H1 (cell line): ENCODE results near the gene PRMT9. TPM values are rescaled to one million over a fixed set of nuclear protein-coding genes. Genes with fewer than 3 reads are reported as not detected.

Experiments
- CTCF ChIA-PET: fragments of 300-600 bp; sonication (Branson Sonifier 250); formaldehyde crosslinking; loops from one replicate; lab custom pipeline; 2021; ENCODE audit not compliant: partially characterized antibody; lab: Charles Lee
- POLR2A ChIA-PET: fragments of 300-600 bp; sonication (Branson Sonifier 250); formaldehyde crosslinking; loops from one replicate; lab custom pipeline; 2021; ENCODE audit warnings: inconsistent platforms; ENCODE audit not compliant: partially characterized antibody; lab: Charles Lee
- DNase-seq, 2 experiments: peaks; one replicate each; pipeline versions ENCODE4 v3.0.0 to v3.0.0-alpha.2; 2010 to 2022; ENCODE audit warnings: low spot score in 2 of 2, low read depth in 1 of 2, mixed read lengths in 1 of 2
- FAIRE-seq: peaks from 2 replicates; lab custom pipeline; 2011; peaks lifted over from hg19 to GRCh38; lab: Jason Lieb, UNC
- H2AFZ ChIP-seq: 2 replicates; pipeline ENCODE4 v1.8.1; 2012; ENCODE audit warnings: low read length, inconsistent platforms
- H2AK5ac ChIP-seq: 2 replicates; pipeline ENCODE4 v1.6.1; 2013; ENCODE audit warnings: low read depth, low read length
- H2BK120ac ChIP-seq: replicated peaks from 2 replicates; pipeline ENCODE3; 2013; ENCODE audit warnings: low read depth, low read length, inconsistent platforms
- H2BK12ac ChIP-seq: 2 replicates; pipeline ENCODE4 v1.6.1; 2013; ENCODE audit warnings: low read depth, low read length
- H2BK15ac ChIP-seq: 2 replicates; pipeline ENCODE4 v1.6.1; 2013; ENCODE audit warnings: low read length
- H2BK20ac ChIP-seq: 2 replicates; pipeline ENCODE4 v1.6.1; 2013; ENCODE audit warnings: low read length
- H2BK5ac ChIP-seq: 2 replicates; pipeline ENCODE4 v1.6.1; 2013; ENCODE audit warnings: low read depth, low read length
- H3K14ac ChIP-seq: 2 replicates; pipeline ENCODE4 v1.6.1; 2013; ENCODE audit warnings: inconsistent platforms; ENCODE audit not compliant: insufficient read length
- H3K18ac ChIP-seq: 2 replicates; pipeline ENCODE4 v1.6.1; 2013; ENCODE audit warnings: low read length; ENCODE audit errors: extremely low read depth
- H3K23ac ChIP-seq: 2 replicates; pipeline ENCODE4 v1.6.1; 2013; ENCODE audit warnings: inconsistent platforms; ENCODE audit not compliant: insufficient read length
- H3K23me2 ChIP-seq: 2 replicates; pipeline ENCODE4 v1.6.1; 2013; ENCODE audit warnings: low read depth, low read length
- H3K27ac ChIP-seq: 2 replicates; pipeline ENCODE4 v1.6.1; 2011; ENCODE audit warnings: low read depth, low read length, inconsistent platforms
- H3K27me3 ChIP-seq, 4 experiments: replicated peaks in 1 of 4; 1 replicate in 1 of 4; 2 replicates in 3 of 4; pipeline versions ENCODE4 v1.6.1 to v1.8.1; 2011 to 2013; ENCODE audit warnings: low read length in 3 of 4, mild to moderate bottlenecking in 3 of 4, inconsistent platforms in 2 of 4, mixed read lengths in 2 of 4, moderate library complexity in 1 of 4; ENCODE audit not compliant: control insufficient read depth in 3 of 4, insufficient read depth in 3 of 4; ENCODE audit errors: extremely low read depth in 1 of 4
- H3K36me3 ChIP-seq, 4 experiments: 2 replicates each; pipeline versions ENCODE4 v1.6.1 to v1.8.1; 2011 to 2013; ENCODE audit warnings: mild to moderate bottlenecking in 4 of 4, low read length in 3 of 4, moderate library complexity in 2 of 4, control low read depth in 1 of 4, inconsistent platforms in 1 of 4; ENCODE audit not compliant: insufficient read depth in 4 of 4, control insufficient read depth in 2 of 4
- H3K4ac ChIP-seq: replicated peaks from 2 replicates; pipeline ENCODE3; 2013; ENCODE audit warnings: low read length, low read depth, mixed read lengths, inconsistent platforms; ENCODE audit not compliant: insufficient read length
- H3K4me1 ChIP-seq, 4 experiments: replicated peaks in 1 of 4; 1 replicate in 1 of 4; 2 replicates in 3 of 4; pipeline versions ENCODE4 v1.6.1 to v1.8.1; 2011 to 2013; ENCODE audit warnings: low read length in 3 of 4, inconsistent platforms in 2 of 4, mixed read lengths in 1 of 4; ENCODE audit not compliant: insufficient read depth in 4 of 4, control insufficient read depth in 3 of 4
- H3K4me2 ChIP-seq, 2 experiments: 2 replicates each; pipeline versions ENCODE4 v1.6.1 to v1.8.1; 2011 to 2013; ENCODE audit warnings: low read depth in 2 of 2, low read length in 2 of 2, control low read depth in 1 of 2, inconsistent platforms in 1 of 2, mild to moderate bottlenecking in 1 of 2; ENCODE audit not compliant: insufficient read depth in 1 of 2
- H3K4me3 ChIP-seq, 4 experiments: fragments of 200-600, 300-600 bp in 1 of 4; sonication (generic), shearing (Covaris generic), sonication (Bioruptor Twin) in 1 of 4; 2 replicates each; pipeline versions ENCODE4 v1.5.1 to v1.8.1; 2011 to 2016; ENCODE audit warnings: low read length in 4 of 4, low read depth in 3 of 4, control low read depth in 2 of 4, inconsistent platforms in 2 of 4, mild to moderate bottlenecking in 2 of 4, mixed read lengths in 1 of 4, moderate library complexity in 1 of 4; ENCODE audit not compliant: insufficient read depth in 2 of 4; ENCODE audit errors: extremely low read depth in 1 of 4
- H3K56ac ChIP-seq: replicated peaks from 2 replicates; pipeline ENCODE3; 2013; ENCODE audit warnings: low read depth, mild to moderate bottlenecking, mixed read lengths, low read length, inconsistent platforms; ENCODE audit not compliant: insufficient read length
- H3K79me1 ChIP-seq: 2 replicates; pipeline ENCODE4 v1.6.1; 2013; ENCODE audit warnings: low read depth, low read length, control low read depth
- H3K79me2 ChIP-seq, 2 experiments: 2 replicates each; pipeline versions ENCODE4 v1.6.1 to v1.8.1; 2012 to 2013; ENCODE audit warnings: low read length in 2 of 2, mild to moderate bottlenecking in 2 of 2, inconsistent platforms in 1 of 2; ENCODE audit not compliant: insufficient read depth in 2 of 2, control insufficient read depth in 1 of 2
- H3K9ac ChIP-seq, 4 experiments: replicated peaks in 1 of 4; 1 replicate in 1 of 4; 2 replicates in 3 of 4; pipeline versions ENCODE4 v1.6.1 to v1.8.1; 2011 to 2013; ENCODE audit warnings: low read depth in 3 of 4, low read length in 3 of 4, control low read depth in 2 of 4, mild to moderate bottlenecking in 2 of 4, moderate library complexity in 2 of 4, inconsistent platforms in 1 of 4; ENCODE audit errors: extremely low read depth in 1 of 4
- H3K9me3 ChIP-seq, 2 experiments: 2 replicates each; pipeline versions ENCODE4 v1.6.1 to v1.8.1; 2012 to 2013; ENCODE audit warnings: mild to moderate bottlenecking in 2 of 2, moderate library complexity in 2 of 2, control low read depth in 1 of 2, inconsistent platforms in 1 of 2, low read depth in 1 of 2, low read length in 1 of 2, mixed read lengths in 1 of 2; ENCODE audit not compliant: insufficient read depth in 2 of 2
- H4K20me1 ChIP-seq, 2 experiments: replicated peaks in 1 of 2; 2 replicates each; pipeline versions ENCODE3 to v1.8.1; 2011 to 2013; ENCODE audit warnings: inconsistent platforms in 2 of 2, low read length in 2 of 2, mild to moderate bottlenecking in 1 of 2; ENCODE audit not compliant: insufficient read depth in 2 of 2, control insufficient read depth in 1 of 2
- H4K5ac ChIP-seq: 2 replicates; pipeline ENCODE4 v1.6.1; 2013; ENCODE audit warnings: low read length, low read depth, mixed read lengths, inconsistent platforms; ENCODE audit not compliant: insufficient read length
- H4K8ac ChIP-seq: 2 replicates; pipeline ENCODE4 v1.8.0; 2013; ENCODE audit warnings: mild to moderate bottlenecking, moderate library complexity, low read length, inconsistent platforms; ENCODE audit not compliant: insufficient read depth; ENCODE audit errors: extremely low read depth
- H4K91ac ChIP-seq: replicated peaks from 2 replicates; pipeline ENCODE3; 2013; ENCODE audit warnings: low read length, mixed read lengths, inconsistent platforms; ENCODE audit not compliant: insufficient read length
- ATF2 ChIP-seq: IDR thresholded peaks from 2 replicates; pipeline ENCODE4 v1.6.1; 2012; ENCODE audit warnings: low read length, inconsistent platforms
- FOSL1 ChIP-seq: IDR thresholded peaks from 2 replicates; pipeline ENCODE4 v1.6.1; 2011; ENCODE audit warnings: mild to moderate bottlenecking, low read depth, low read length, moderate library complexity; ENCODE audit not compliant: insufficient read depth
- GABPA ChIP-seq: IDR thresholded peaks from 2 replicates; pipeline ENCODE4 v1.6.1; 2011; ENCODE audit warnings: mild to moderate bottlenecking, low read length, moderate library complexity, borderline replicate concordance; ENCODE audit not compliant: insufficient read depth
- HDAC6 ChIP-seq: IDR thresholded peaks from one replicate; pipeline ENCODE4 v1.7.1; 2012; ENCODE audit warnings: low read depth, mild to moderate bottlenecking, inconsistent platforms, low read length, moderate library complexity
- KDM4A ChIP-seq: IDR thresholded peaks from one replicate; pipeline ENCODE4 v1.7.1; 2012; ENCODE audit warnings: low read depth, mild to moderate bottlenecking, moderate library complexity, low read length, inconsistent platforms; ENCODE audit not compliant: severe bottlenecking
- MAFK ChIP-seq: IDR thresholded peaks from 2 replicates; pipeline ENCODE4 v1.6.1; 2012; ENCODE audit warnings: low read depth, mild to moderate bottlenecking, improper control_type of control experiment, low read length
- PHF8 ChIP-seq: fragments of 200-600 bp; sonication (generic); conservative IDR thresholded peaks from 2 replicates; pipeline ENCODE4 v1.7.1; 2012; ENCODE audit warnings: low read depth, mild to moderate bottlenecking, inconsistent platforms, low read length, moderate library complexity
- RBBP5 ChIP-seq: IDR thresholded peaks from 2 replicates; pipeline ENCODE4 v1.7.1; 2012; ENCODE audit warnings: low read depth, mild to moderate bottlenecking, inconsistent platforms, low read length, moderate library complexity, borderline replicate concordance
- SP1 ChIP-seq: IDR thresholded peaks from 2 replicates; pipeline ENCODE4 v1.6.1; 2011; ENCODE audit warnings: low read depth, low read length
- SP2 ChIP-seq: IDR thresholded peaks from 2 replicates; pipeline ENCODE4 v1.6.1; 2012; ENCODE audit warnings: mild to moderate bottlenecking, low read length, inconsistent platforms
- SRF ChIP-seq: IDR thresholded peaks from 2 replicates; pipeline ENCODE4 v1.6.1; 2011; ENCODE audit warnings: mild to moderate bottlenecking, low read depth, low read length, moderate library complexity
- TAF1 ChIP-seq: IDR thresholded peaks from 2 replicates; pipeline ENCODE4 v1.6.1; 2011; ENCODE audit warnings: mild to moderate bottlenecking, low read depth, low read length
- YY1 ChIP-seq: IDR thresholded peaks from 2 replicates; pipeline ENCODE4 v1.6.1; 2011; ENCODE audit warnings: low read depth, mild to moderate bottlenecking, low read length
- ZNF274 ChIP-seq: IDR thresholded peaks from 2 replicates; pipeline ENCODE4 v1.7.0; 2012; ENCODE audit warnings: low read length, borderline replicate concordance; ENCODE audit errors: extremely low read depth
- WGBS, 2 experiments: shearing (Covaris generic) in 1 of 2; methylation state at CpG; one replicate each; pipeline versions ENCODE4 v1.1.6 to v1.1.7; 2013 to 2015; ENCODE audit warnings: low lambda C conversion rate in 2 of 2, mixed read lengths in 2 of 2, inconsistent platforms in 1 of 2, low coverage in 1 of 2, missing lambda C conversion rate in 1 of 2; ENCODE audit not compliant: insufficient replicate concordance in 2 of 2, insufficient coverage in 1 of 2, insufficient read length in 1 of 2; ENCODE audit errors: extremely low coverage in 1 of 2, missing lambda C conversion rate in 1 of 2; 5-methylcytosine and 5-hydroxymethylcytosine counted together
- polyA plus RNA-seq, 7 experiments: library from polyadenylated mRNA; depleted of rRNA in 3 of 7; stranded (reverse) in 5 of 7; unstranded in 2 of 7; fragments of >200 nt in 5 of 7; fragments of 200-250 nt in 2 of 7; gene quantifications; 1 replicate in 5 of 7; 2 replicates in 1 of 7; 4 replicates in 1 of 7; pipeline versions ENCODE4 v1.2.1 to v1.2.3, GENCODE V29; 2011 to 2013; ENCODE audit warnings: missing spikeins in 2 of 7, mixed read lengths in 2 of 7
- total RNA-seq: library from RNA; stranded (reverse); fragmentation: NEBNext Ultra II Directional; extraction: Animal tissue kit (Norgen Biotek cat#: 25700); gene quantifications from 2 replicates; pipeline ENCODE4 v1.2.1, GENCODE V29; 2021

The PRMT9 gene
- total and polyA plus RNA-seq, 2 of the 8 experiments (the other 6 are each of a cell fraction or from before 2014, with no cell fraction given) = 3.8 to 9.6 TPM

- CTCF ChIA-PET = interaction anchor here (1.0 to 2.1 kb wide), 3 partner anchors 9 to 148 kb away, joined by 4 to 7 read pairs (median 5); no protein-coding TSS in a partner anchor
- H3K4me3 ChIP-seq = no peak overlapping the region
- TF ChIP-seq FOSL1 = no peak
- TF ChIP-seq TAF1 = no peak
- no peak for TF ChIP-seq ATF2
- no peak for TF ChIP-seq PHF8
- TF ChIP-seq ZNF274 = no peak
- no peak for TF ChIP-seq YY1
- no peak for TF ChIP-seq GABPA
- no peak for TF ChIP-seq SRF
- no peak for TF ChIP-seq KDM4A
- TF ChIP-seq SP1 = no peak
- TF ChIP-seq RBBP5 = no peak
- TF ChIP-seq MAFK = no peak
- no peak for TF ChIP-seq HDAC6
- no peak for TF ChIP-seq SP2
Measured at GRCh38 chr4:147717878-147718277, 33.9 kb upstream of the PRMT9 start.

More at GRCh38 chr4:147717878-147718277, 33.9 kb upstream of the PRMT9 start:
- FAIRE-seq (no peak), DNase-seq (no peak)
- H2BK5ac ChIP-seq = no peak overlapping the region
- H3K27ac ChIP-seq = no peak overlapping the region
- no peaks in the 10 kb centered on the region for H3K79me2 ChIP-seq
- no peak overlapping the region for H3K9ac ChIP-seq
- no peak overlapping the region for H2BK120ac ChIP-seq
- H3K56ac ChIP-seq = no peak overlapping the region
- 94% methylated on average over 1 of the region's 1 CpG; no CpG with 5 or more reads in 1 of the 2 experiments for WGBS, 2 experiments
- POLR2A ChIA-PET = no interaction called here
- H4K20me1 ChIP-seq = no peaks in the 10 kb centered on the region
- H2BK12ac ChIP-seq = no peak overlapping the region
- no peak overlapping the region for H4K5ac ChIP-seq
- H2BK20ac ChIP-seq = no peak overlapping the region
- H3K23ac ChIP-seq = no peak overlapping the region
- no peaks in the 10 kb centered on the region for H3K4me1 ChIP-seq
- no peak overlapping the region for H4K91ac ChIP-seq
- no peak overlapping the region for H2AFZ ChIP-seq
- H2AK5ac ChIP-seq = no peak overlapping the region
- no peaks in the 10 kb centered on the region for H3K9me3 ChIP-seq
- H3K4me2 ChIP-seq = no peak overlapping the region
- H3K14ac ChIP-seq = no peak overlapping the region
- no peaks in the 10 kb centered on the region for H3K27me3 ChIP-seq
- H3K36me3 ChIP-seq = no peaks in the 10 kb centered on the region
- H3K18ac ChIP-seq = no peak overlapping the region
- no peak overlapping the region for H2BK15ac ChIP-seq
- H3K79me1 ChIP-seq = no peaks in the 10 kb centered on the region
- H4K8ac ChIP-seq = no peak overlapping the region
- no peaks in the 10 kb centered on the region for H3K23me2 ChIP-seq
- H3K4ac ChIP-seq = no peak overlapping the region
